ENCODE data around the gene TLL1. TPM values are rescaled to one million over a fixed set of nuclear protein-coding genes. Genes with fewer than 3 reads are reported as not detected.

Gene TLL1
- total and polyA plus RNA-seq, 2 of the 13 experiments (the other 11 are each of a cell fraction or from before 2014, with no cell fraction given) = not detected

DNA sequence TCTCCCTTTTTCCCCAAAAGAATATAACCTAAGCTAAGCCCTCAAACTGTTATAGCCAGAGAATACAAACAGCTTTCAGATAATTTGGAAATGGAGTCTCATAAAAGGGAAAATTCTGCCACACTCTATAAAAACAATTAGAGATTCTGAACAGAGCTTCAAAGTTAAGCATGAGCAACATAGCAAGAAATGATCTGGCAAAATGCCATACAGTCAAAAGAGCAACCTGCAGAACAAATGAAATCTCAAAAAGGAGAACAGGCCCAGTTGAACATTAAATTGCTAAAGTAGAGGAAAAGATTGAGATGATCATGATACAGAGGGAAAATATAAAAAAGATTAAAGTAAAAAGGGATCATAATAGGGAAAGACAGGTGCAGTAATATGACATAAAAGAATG lies 250.5 kb downstream of the TLL1 start (continued):
- TF ChIP-seq FOXK1 (CRISPR knock-in tag; IDR thresholded peaks at IDR 0.05; ENCODE audit: borderline replicate concordance, low read depth) (no peak), REXO4 (CRISPR knock-in tag; IDR thresholded peaks at IDR 0.05; ENCODE audit: borderline replicate concordance) (no peak), STAG1 (CRISPR knock-in tag; IDR thresholded peaks at IDR 0.05) (no peak), ELF3 (CRISPR knock-in tag; IDR thresholded peaks at IDR 0.05) (no peak), TAF1 (CRISPR knock-in tag; IDR thresholded peaks at IDR 0.05) (no peak)
- TF ChIP-seq, protein P1, sequence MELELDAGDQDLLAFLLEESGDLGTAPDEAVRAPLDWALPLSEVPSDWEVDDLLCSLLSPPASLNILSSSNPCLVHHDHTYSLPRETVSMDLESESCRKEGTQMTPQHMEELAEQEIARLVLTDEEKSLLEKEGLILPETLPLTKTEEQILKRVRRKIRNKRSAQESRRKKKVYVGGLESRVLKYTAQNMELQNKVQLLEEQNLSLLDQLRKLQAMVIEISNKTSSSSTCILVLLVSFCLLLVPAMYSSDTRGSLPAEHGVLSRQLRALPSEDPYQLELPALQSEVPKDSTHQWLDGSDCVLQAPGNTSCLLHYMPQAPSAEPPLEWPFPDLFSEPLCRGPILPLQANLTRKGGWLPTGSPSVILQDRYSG (CRISPR knock-in tag; IDR thresholded peaks at IDR 0.05) = no peak

DNA sequence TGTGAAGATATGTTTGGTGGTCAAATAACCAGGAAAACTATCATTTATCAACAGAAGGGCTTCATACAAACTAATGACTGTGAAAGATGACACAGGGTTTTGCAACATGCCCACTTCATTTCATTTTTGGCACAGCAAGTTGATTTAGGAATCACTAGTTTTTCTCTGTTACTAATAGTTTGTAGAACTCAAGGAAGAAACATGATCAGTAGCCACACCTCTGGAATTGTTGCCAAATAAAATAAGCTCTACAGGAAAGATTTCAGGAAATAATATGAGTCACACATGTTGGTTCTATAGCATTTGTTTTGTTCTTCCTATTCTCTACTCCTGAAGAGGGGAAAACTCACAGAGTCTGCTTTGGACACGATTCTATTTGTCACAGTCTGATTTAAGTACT lies 255.4 kb downstream of the TLL1 start:
- Histone ChIP-seq H3K9ac (ENCODE audit: insufficient read depth, low read depth, low read length) (no peak overlapping the region), H3K27me3 (ENCODE audit: control insufficient read depth in 1 of 2, insufficient read depth in 2 of 2, low read length in 2 of 2) (no peaks in the 10 kb centered on the region), H3K27ac (ENCODE audit: extremely low read length, insufficient read depth, low read length) (no peak overlapping the region), H3K36me3 (replicated peaks in 1 of 2; ENCODE audit: control insufficient read depth in 1 of 2, insufficient read depth in 2 of 2, low read length in 2 of 2) (no peaks in the 10 kb centered on the region), H3K4me3 (replicated peaks in 1 of 3; ENCODE audit: insufficient read depth in 1 of 3, low read depth in 2 of 3, low read length in 3 of 3) (no peak overlapping the region), H3K79me2 (ENCODE audit: insufficient read depth, low read length) (no peaks in the 10 kb centered on the region), H2AFZ (ENCODE audit: low read length) (no peak overlapping the region), H4K20me1 (ENCODE audit: insufficient read depth, low read length) (no peaks in the 10 kb centered on the region), H3K9me3 (ENCODE audit: low read length) (no peaks in the 10 kb centered on the region), H3K4me1 (ENCODE audit: insufficient read depth, low read length) (no peaks in the 10 kb centered on the region), H3K4me2 (ENCODE audit: low read depth, low read length) (no peak overlapping the region)
- intact Hi-C loops (cut with micrococcal nuclease; ENCODE audit: unreplicated experiment) = no loop called here
- WGBS (ENCODE audit: low lambda C conversion rate) = 0% methylated on average over 1 of the region's 1 CpG
- POLR2A ChIA-PET = no interaction called here
- CTCF ChIA-PET (ENCODE audit: low intra/inter-chr PET ratio, low total read pairs) = no interaction called here
- ATAC-seq (no peak), FAIRE-seq (no peak), DNase-seq (ENCODE audit: low spot score) (no peak)
- BruUV-seq (replicated peaks) = no TSS peak
- in situ Hi-C loops (cut with HindIII; ENCODE audit: extremely low pct_ligation_motif_present, low pct_unique_long_range_greater_than_20kb) = no loop called here
- TF ChIP-seq DNMT3B (CRISPR knock-in tag; conservative IDR thresholded peaks at IDR 0.05) (no peak), ZNF44 (CRISPR knock-in tag; IDR thresholded peaks at IDR 0.05) (no peak), PPARG (CRISPR knock-in tag; conservative IDR thresholded peaks at IDR 0.05) (no peak), ONECUT2 (CRISPR knock-in tag; IDR thresholded peaks at IDR 0.05) (no peak), CBX2 (IDR thresholded peaks at IDR 0.05; ENCODE audit: low read depth, low read length) (no peak), CBX2 (CRISPR knock-in tag; IDR thresholded peaks at IDR 0.05; ENCODE audit: low read depth) (no peak)
- TF ChIP-seq, protein P2, sequence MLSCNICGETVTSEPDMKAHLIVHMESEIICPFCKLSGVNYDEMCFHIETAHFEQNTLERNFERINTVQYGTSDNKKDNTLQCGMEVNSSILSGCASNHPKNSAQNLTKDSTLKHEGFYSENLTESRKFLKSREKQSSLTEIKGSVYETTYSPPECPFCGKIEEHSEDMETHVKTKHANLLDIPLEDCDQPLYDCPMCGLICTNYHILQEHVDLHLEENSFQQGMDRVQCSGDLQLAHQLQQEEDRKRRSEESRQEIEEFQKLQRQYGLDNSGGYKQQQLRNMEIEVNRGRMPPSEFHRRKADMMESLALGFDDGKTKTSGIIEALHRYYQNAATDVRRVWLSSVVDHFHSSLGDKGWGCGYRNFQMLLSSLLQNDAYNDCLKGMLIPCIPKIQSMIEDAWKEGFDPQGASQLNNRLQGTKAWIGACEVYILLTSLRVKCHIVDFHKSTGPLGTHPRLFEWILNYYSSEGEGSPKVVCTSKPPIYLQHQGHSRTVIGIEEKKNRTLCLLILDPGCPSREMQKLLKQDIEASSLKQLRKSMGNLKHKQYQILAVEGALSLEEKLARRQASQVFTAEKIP (CRISPR knock-in tag; IDR thresholded peaks at IDR 0.05; ENCODE audit: borderline replicate concordance) = no peak
- TF ChIP-seq, protein P3, sequence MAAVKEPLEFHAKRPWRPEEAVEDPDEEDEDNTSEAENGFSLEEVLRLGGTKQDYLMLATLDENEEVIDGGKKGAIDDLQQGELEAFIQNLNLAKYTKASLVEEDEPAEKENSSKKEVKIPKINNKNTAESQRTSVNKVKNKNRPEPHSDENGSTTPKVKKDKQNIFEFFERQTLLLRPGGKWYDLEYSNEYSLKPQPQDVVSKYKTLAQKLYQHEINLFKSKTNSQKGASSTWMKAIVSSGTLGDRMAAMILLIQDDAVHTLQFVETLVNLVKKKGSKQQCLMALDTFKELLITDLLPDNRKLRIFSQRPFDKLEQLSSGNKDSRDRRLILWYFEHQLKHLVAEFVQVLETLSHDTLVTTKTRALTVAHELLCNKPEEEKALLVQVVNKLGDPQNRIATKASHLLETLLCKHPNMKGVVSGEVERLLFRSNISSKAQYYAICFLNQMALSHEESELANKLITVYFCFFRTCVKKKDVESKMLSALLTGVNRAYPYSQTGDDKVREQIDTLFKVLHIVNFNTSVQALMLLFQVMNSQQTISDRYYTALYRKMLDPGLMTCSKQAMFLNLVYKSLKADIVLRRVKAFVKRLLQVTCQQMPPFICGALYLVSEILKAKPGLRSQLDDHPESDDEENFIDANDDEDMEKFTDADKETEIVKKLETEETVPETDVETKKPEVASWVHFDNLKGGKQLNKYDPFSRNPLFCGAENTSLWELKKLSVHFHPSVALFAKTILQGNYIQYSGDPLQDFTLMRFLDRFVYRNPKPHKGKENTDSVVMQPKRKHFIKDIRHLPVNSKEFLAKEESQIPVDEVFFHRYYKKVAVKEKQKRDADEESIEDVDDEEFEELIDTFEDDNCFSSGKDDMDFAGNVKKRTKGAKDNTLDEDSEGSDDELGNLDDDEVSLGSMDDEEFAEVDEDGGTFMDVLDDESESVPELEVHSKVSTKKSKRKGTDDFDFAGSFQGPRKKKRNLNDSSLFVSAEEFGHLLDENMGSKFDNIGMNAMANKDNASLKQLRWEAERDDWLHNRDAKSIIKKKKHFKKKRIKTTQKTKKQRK (IDR thresholded peaks at IDR 0.05; ENCODE audit: low read length) = no peak
- TF ChIP-seq, protein P4, sequence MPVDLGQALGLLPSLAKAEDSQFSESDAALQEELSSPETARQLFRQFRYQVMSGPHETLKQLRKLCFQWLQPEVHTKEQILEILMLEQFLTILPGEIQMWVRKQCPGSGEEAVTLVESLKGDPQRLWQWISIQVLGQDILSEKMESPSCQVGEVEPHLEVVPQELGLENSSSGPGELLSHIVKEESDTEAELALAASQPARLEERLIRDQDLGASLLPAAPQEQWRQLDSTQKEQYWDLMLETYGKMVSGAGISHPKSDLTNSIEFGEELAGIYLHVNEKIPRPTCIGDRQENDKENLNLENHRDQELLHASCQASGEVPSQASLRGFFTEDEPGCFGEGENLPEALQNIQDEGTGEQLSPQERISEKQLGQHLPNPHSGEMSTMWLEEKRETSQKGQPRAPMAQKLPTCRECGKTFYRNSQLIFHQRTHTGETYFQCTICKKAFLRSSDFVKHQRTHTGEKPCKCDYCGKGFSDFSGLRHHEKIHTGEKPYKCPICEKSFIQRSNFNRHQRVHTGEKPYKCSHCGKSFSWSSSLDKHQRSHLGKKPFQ (CRISPR knock-in tag; IDR thresholded peaks at IDR 0.05; ENCODE audit: insufficient replicate concordance) = no peak
- TF ChIP-seq, protein P5, sequence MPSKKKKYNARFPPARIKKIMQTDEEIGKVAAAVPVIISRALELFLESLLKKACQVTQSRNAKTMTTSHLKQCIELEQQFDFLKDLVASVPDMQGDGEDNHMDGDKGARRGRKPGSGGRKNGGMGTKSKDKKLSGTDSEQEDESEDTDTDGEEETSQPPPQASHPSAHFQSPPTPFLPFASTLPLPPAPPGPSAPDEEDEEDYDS (CRISPR knock-in tag; IDR thresholded peaks at IDR 0.05) = no peak

Data from HepG2 (cell line).